Erythroblast (primary cell): ENCODE measurements around the gene JARID2.

ENCODE experiments used
- GATA1 ChIP-seq: IDR thresholded peaks from 2 replicates; pipeline ENCODE4 v1.6.1; 2011; ENCODE audit warnings: low read depth, mild to moderate bottlenecking, control low read depth, low read length, moderate library complexity
- POLR2A ChIP-seq: IDR thresholded peaks from 2 replicates; pipeline ENCODE4 v1.6.1; 2011; ENCODE audit warnings: mild to moderate bottlenecking, low read length

- TF ChIP-seq POLR2A (no peak), GATA1 (no peak)
Observed at GRCh38 chr6:15363164-15363522, 117.3 kb downstream of the JARID2 start.
